ENCODE measurements around the gene GNL1. TPM values are rescaled to one million over a fixed set of nuclear protein-coding genes. Genes with fewer than 3 reads are reported as not detected.
A peak's percentile ranks its signal among the peaks of the same experiment; 100 is the strongest.

Gene GNL1
- total and polyA plus RNA-seq, 9 of the 15 experiments (the other 6 are each of a cell fraction or from before 2014, with no cell fraction given): 0.73 to 112 (median 58.0) TPM

DNA sequence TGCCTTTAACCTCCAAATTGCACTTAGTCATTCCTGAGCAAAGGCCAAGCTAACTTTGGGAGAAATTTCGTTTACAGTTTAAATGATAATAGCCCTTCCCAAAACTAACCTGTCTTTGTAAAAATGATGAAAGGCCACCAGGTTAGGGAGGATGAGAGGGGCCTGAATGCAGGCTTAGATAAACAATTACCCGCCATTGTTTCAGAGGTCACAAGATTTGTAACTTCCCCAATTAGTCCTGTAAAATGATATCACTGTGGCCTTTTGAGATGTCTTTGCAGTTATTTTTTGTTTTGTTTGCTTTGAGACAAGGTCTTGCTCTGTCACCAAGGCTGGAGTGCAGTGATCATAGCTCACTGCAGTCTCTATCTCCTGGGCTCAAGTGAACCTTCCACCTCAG, 26.3 kb downstream of the GNL1 start (continued):
- TF ChIP-seq SMARCA5 (IDR thresholded peaks at IDR 0.05): no peak; the same call in 1 of the 2 replicates
- TF ChIP-seq BCL6 (CRISPR knock-in tag; IDR thresholded peaks at IDR 0.05): no peak
- TF ChIP-seq, protein P1, sequence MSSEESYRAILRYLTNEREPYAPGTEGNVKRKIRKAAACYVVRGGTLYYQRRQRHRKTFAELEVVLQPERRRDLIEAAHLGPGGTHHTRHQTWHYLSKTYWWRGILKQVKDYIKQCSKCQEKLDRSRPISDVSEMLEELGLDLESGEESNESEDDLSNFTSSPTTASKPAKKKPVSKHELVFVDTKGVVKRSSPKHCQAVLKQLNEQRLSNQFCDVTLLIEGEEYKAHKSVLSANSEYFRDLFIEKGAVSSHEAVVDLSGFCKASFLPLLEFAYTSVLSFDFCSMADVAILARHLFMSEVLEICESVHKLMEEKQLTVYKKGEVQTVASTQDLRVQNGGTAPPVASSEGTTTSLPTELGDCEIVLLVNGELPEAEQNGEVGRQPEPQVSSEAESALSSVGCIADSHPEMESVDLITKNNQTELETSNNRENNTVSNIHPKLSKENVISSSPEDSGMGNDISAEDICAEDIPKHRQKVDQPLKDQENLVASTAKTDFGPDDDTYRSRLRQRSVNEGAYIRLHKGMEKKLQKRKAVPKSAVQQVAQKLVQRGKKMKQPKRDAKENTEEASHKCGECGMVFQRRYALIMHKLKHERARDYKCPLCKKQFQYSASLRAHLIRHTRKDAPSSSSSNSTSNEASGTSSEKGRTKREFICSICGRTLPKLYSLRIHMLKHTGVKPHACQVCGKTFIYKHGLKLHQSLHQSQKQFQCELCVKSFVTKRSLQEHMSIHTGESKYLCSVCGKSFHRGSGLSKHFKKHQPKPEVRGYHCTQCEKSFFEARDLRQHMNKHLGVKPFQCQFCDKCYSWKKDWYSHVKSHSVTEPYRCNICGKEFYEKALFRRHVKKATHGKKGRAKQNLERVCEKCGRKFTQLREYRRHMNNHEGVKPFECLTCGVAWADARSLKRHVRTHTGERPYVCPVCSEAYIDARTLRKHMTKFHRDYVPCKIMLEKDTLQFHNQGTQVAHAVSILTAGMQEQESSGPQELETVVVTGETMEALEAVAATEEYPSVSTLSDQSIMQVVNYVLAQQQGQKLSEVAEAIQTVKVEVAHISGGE (CRISPR knock-in tag; IDR thresholded peaks at IDR 0.05): no peak
- no peak for TF ChIP-seq MED1 (CRISPR knock-in tag; IDR thresholded peaks at IDR 0.05; ENCODE audit: borderline replicate concordance)
- TF ChIP-seq MTA2 (IDR thresholded peaks at IDR 0.05; ENCODE audit: low read depth): 0 out of 2 replicates have a peak, but pooled peaks have one; percentile 8
- TF ChIP-seq, protein P2, sequence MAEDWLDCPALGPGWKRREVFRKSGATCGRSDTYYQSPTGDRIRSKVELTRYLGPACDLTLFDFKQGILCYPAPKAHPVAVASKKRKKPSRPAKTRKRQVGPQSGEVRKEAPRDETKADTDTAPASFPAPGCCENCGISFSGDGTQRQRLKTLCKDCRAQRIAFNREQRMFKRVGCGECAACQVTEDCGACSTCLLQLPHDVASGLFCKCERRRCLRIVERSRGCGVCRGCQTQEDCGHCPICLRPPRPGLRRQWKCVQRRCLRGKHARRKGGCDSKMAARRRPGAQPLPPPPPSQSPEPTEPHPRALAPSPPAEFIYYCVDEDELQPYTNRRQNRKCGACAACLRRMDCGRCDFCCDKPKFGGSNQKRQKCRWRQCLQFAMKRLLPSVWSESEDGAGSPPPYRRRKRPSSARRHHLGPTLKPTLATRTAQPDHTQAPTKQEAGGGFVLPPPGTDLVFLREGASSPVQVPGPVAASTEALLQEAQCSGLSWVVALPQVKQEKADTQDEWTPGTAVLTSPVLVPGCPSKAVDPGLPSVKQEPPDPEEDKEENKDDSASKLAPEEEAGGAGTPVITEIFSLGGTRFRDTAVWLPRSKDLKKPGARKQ (CRISPR knock-in tag; IDR thresholded peaks at IDR 0.05): no peak
- TF ChIP-seq NFIC (IDR thresholded peaks at IDR 0.05): no peak
- TF ChIP-seq, protein P3, sequence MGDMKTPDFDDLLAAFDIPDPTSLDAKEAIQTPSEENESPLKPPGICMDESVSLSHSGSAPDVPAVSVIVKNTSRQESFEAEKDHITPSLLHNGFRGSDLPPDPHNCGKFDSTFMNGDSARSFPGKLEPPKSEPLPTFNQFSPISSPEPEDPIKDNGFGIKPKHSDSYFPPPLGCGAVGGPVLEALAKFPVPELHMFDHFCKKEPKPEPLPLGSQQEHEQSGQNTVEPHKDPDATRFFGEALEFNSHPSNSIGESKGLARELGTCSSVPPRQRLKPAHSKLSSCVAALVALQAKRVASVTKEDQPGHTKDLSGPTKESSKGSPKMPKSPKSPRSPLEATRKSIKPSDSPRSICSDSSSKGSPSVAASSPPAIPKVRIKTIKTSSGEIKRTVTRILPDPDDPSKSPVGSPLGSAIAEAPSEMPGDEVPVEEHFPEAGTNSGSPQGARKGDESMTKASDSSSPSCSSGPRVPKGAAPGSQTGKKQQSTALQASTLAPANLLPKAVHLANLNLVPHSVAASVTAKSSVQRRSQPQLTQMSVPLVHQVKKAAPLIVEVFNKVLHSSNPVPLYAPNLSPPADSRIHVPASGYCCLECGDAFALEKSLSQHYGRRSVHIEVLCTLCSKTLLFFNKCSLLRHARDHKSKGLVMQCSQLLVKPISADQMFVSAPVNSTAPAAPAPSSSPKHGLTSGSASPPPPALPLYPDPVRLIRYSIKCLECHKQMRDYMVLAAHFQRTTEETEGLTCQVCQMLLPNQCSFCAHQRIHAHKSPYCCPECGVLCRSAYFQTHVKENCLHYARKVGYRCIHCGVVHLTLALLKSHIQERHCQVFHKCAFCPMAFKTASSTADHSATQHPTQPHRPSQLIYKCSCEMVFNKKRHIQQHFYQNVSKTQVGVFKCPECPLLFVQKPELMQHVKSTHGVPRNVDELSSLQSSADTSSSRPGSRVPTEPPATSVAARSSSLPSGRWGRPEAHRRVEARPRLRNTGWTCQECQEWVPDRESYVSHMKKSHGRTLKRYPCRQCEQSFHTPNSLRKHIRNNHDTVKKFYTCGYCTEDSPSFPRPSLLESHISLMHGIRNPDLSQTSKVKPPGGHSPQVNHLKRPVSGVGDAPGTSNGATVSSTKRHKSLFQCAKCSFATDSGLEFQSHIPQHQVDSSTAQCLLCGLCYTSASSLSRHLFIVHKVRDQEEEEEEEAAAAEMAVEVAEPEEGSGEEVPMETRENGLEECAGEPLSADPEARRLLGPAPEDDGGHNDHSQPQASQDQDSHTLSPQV (IDR thresholded peaks at IDR 0.05): no peak
- TF ChIP-seq, protein P4, sequence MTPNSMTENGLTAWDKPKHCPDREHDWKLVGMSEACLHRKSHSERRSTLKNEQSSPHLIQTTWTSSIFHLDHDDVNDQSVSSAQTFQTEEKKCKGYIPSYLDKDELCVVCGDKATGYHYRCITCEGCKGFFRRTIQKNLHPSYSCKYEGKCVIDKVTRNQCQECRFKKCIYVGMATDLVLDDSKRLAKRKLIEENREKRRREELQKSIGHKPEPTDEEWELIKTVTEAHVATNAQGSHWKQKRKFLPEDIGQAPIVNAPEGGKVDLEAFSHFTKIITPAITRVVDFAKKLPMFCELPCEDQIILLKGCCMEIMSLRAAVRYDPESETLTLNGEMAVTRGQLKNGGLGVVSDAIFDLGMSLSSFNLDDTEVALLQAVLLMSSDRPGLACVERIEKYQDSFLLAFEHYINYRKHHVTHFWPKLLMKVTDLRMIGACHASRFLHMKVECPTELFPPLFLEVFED (CRISPR knock-in tag; conservative IDR thresholded peaks at IDR 0.05): no peak
- no peak for TF ChIP-seq NCOA2 (IDR thresholded peaks at IDR 0.05; ENCODE audit: partially characterized antibody in 2 of 2)
- TF ChIP-seq BACH1 (tag; IDR thresholded peaks at IDR 0.05): no peak
- TF ChIP-seq CHD2 (IDR thresholded peaks at IDR 0.05; ENCODE audit: low read depth, low read length): no peak
- TF ChIP-seq PRMT5 (CRISPR knock-in tag; IDR thresholded peaks at IDR 0.05): no peak
- TF ChIP-seq TEAD2 (tag; IDR thresholded peaks at IDR 0.05): no peak
- TF ChIP-seq, protein P5, sequence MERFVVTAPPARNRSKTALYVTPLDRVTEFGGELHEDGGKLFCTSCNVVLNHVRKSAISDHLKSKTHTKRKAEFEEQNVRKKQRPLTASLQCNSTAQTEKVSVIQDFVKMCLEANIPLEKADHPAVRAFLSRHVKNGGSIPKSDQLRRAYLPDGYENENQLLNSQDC (CRISPR knock-in tag; IDR thresholded peaks at IDR 0.05): no peak

Data from K562 (cell line).